Endothelial cell of hepatic sinusoid (primary cell): ENCODE data around the gene CAMK2D.
"Not testable (repeated sequence)": the region's sequence is repeated elsewhere in the genome, so short reads cannot be mapped to it uniquely, and the experiment has no call there.

ENCODE experiments used
- in situ Hi-C: cut with HindIII; loops from 2 replicates; pipeline ENCODE4 v1.10.0; 2017; ENCODE audit warnings: low sequenced_read_pairs

CAMK2D gene

GRCh38 chr4:113733685-113734084 is 27.9 kb downstream of the CAMK2D start:
- in situ Hi-C loops, result no loop called here

- in situ Hi-C loops, result no loop called here
These were observed 28.5 kb downstream of the CAMK2D start for GRCh38 chr4:113732967-113733527.

DNA sequence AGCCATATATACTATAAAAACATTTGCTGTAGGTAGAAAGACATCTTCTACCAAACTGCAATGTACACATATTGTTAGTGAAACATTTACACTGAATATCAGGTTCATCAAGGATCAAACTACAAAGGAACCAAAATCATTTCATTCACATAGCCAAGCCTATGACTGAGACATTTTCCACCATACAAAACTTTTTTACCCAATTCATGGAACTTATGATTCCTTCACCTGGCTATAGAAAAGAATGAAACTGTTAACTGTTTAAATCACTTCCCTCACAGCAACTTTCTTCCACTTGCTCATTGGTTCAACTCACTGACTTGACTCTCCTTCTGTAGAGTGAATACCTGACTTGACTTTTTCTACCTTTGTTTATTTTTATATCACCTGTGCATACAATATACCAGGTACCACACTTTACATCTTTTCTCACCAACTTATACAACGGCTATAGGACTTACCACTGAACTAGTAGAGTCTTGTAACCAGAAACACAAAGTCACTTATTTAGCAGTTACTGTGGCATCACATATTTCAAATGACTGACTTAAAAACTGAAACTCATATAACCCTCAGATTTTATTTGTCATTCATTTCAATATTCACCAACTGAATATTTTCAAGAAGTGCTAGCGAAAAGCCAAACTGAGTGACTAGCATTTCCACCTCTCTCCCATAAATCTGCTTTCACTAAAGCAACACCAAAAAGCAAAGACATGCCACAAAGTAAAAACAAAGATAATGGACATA is 30.9 kb downstream of the CAMK2D start:
- in situ Hi-C loops, result no loop called here

DNA sequence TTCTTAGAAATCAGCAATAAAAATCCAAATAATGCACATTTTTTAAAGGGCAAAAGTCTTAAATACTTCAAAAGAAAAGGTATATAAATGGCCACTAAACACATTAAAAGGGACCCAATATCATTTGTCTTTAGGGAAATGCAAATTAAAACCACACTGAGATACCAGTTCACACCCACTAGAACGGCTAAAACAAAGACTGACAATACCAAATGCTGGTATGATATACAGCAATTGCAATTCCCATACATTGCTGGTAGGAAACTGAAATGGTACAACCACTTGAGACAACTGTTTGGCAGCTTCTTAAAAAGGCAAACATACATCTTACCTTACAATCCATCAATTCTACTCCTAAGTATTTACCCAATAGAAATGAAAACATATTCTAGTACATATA is 33.7 kb downstream of the CAMK2D start:
- in situ Hi-C loops, result no loop called here

GRCh38 chr4:113725963-113726362 is 35.6 kb downstream of the CAMK2D start:
- in situ Hi-C loops, result no loop called here

GRCh38 chr4:113718252-113718651 is 43.3 kb downstream of the CAMK2D start:
- in situ Hi-C loops, result no loop called here

DNA sequence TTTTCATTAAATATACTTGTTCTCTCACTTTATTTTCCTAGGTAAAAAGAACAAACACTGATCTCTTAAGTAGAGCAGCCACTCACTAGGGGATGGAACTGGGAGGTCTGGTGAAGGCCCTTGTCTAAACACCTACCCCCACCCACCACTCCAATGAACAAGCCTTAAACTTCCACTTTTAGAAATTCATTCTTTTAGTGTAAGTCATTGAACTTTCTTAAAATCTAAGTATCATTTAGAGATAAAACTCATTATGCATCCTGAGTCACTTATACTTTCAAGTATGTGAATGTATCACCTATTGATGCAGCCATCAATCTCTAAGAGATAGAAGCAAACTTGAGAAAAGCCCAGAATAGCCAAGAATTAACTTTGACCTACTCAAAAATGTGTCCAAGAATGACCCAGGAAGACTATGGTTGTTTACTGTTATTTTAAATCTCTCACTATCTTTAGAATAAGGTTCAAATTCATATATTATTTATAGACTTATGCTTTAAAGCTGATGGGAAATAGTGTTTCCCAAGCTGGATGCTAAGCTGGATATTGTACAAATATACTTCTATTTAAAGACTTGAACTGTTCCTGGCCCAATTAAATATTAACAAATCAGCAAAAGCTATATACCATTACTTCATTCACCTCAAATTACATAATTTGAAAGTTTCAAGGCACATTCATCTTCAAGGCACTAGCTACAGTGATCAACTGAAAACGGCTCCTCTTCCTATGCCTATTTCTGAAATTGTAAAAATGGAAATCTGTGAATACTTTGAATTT is 49.5 kb downstream of the CAMK2D start:
- in situ Hi-C loops, result no loop called here

- in situ Hi-C loops, result no loop called here
These were observed 53.3 kb downstream of the CAMK2D start for GRCh38 chr4:113708250-113708649.

DNA sequence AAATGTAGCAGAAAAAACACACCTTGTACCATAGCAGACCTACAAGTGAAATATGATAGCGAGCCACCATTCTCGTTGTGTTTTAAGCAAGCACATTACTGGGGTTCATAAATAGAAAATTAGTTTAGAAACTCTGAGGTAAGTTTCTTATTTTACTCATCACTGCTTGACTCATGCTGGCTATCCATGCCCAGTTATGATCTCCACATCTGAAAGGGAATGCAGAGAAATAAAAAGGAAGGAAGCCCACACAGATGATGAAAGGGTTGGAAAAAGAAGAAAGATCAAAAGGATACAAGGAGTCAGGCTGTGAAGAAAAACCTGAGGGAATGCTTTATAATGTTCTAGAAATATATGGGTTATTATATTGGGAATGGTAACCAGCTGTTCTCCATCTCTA is 54.5 kb downstream of the CAMK2D start:
- in situ Hi-C loops, result no loop called here

DNA sequence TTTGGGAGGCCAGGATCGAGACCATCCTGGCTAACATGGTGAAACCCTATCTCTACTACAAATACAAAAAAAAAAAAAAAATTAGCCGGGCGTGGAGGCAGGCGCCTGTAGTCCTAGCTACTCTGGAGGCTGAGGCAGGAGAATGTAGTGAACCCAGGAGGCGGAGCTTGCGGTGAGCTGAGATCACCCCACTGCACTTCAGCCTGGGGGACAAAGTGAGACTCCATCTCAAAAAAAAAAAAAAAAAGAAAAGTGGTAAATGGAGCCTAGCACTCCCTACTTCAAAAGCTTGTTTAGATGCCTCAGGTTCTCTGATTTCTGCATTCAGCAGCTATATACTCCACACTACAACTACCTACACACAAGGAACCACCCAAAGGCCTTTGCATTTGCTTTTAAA is 56.4 kb downstream of the CAMK2D start:
- in situ Hi-C loops, result not testable (repeated sequence)

- in situ Hi-C loops, result not testable (repeated sequence)
These were observed 58.9 kb downstream of the CAMK2D start for GRCh38 chr4:113702596-113702995.

DNA sequence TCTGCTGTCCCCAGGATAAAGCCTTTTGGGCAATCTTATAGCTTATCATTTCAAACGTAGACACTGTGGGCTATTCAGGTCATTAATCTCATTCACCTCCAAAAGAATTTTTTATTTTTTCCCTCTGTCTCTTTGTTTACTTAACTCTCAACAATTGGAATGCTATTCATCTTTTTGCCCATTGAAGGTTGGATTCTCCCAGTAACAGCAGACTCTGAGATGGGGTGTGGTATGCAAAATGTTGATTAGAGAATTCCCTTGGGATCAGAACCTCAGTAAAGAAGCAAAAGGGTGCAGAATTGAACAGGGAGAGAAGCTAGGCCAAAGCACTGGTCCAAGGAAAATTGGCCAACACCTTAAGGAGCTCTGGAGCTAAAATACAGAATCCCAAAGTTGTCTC is 60.4 kb downstream of the CAMK2D start:
- in situ Hi-C loops, result no loop called here

GRCh38 chr4:113700602-113701150 is 60.9 kb downstream of the CAMK2D start:
- in situ Hi-C loops, result no loop called here

DNA sequence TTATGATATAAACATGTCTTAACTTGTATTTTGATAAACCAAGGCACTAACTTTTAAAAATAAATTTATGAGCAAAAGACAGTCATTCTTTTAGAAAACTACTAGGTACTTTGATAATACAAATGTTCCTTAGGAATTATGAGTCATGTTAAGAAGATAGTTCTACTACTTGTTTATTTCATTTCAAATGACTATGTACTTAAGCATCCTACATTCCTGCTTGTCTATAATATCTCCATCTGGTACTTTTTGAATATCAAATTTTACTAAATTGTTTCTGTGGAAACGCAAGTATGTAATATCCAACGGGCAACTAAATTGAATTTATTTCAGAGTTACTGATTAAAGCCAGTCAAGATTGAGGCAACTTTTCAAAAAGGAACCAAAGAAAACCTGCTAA is 61.8 kb downstream of the CAMK2D start:
- in situ Hi-C loops, result no loop called here

- in situ Hi-C loops, result no loop called here
These were observed 64.1 kb downstream of the CAMK2D start for GRCh38 chr4:113697429-113697828.

DNA sequence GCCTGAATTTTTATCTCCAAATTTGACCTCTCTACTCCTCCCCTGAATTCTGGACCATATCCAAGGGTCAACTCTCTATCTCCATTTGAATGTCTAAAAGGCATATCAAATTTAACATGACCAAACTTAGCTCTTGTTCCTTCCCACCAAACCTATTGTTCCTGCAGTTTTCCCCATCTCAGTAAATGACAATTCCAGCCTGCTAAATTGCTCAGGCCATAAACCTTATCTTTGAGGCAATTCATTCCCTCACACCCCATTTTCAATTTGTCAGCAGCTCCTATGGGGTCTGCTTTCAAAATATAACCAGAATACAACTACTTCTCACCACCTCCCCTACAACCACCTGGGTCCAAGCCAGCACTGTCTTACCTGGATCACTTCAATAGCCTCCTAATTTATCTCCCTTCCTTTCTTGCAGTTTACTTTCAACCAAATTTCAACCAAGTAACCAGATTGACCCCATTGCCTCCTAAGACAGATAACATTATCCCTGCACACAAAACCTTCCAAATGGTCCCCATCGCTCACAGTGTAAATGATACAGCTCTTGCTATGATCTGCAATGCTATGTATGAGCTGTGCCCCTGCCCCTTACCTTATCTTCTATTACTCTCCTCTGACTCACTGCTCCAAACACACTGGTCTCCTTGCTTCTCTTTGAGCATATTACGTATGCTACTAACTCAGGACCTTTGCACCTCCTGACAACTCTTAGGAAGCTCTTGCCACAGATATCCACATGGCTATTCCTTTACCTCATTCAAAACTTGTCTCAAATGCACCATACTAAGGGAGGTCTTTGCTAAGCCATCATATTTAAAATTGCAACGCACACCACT is 66.0 kb downstream of the CAMK2D start:
- in situ Hi-C loops, result no loop called here

GRCh38 chr4:113694008-113694407 is 67.5 kb downstream of the CAMK2D start:
- in situ Hi-C loops, result no loop called here

DNA sequence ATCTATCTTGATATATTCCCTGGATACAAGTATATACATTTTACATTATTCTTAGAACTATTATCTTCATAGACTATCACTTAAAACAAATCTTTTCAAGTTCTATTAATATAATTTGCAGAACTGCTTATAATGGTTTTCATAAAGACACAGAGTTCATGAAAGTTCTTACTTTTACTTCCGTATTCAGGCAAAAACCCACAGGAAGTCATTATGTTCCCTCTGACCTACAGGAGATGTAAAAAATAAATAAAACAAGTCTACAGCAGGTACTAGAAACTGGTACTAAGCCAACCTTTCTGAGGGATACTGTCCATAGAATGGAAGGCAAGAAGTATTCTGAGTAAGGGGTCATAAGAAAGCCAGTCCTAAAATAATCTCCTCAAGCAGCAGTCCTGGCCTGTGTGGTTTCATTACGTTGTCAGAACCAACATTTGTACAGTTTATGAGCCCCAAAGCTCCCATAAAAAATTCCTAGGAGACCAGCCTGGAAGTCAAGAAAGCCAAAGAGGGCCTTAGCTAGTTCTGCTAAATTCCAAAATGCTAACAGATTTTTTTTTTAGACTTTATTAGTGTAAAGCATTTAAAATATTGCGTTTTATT is 68.6 kb downstream of the CAMK2D start:
- in situ Hi-C loops, result no loop called here

DNA sequence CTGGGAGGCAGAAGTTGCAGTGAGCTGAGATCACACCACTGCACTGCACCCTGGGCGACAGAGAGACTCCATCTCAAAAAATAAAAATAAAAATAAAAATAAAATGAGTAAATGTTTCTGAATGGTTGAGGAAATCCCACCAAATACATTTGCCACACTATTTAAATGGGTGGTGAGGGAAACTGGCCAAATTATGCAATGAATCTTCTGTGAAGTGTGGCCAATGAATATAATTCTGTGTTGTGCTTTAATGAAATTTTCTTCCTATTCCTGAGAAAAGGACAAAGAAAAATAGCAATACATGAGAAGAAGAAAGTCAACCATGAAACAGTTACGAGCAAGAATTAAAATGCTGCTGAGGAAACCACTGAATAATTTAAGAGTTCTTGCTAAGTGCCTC is 69.9 kb downstream of the CAMK2D start:
- in situ Hi-C loops, result no loop called here

DNA sequence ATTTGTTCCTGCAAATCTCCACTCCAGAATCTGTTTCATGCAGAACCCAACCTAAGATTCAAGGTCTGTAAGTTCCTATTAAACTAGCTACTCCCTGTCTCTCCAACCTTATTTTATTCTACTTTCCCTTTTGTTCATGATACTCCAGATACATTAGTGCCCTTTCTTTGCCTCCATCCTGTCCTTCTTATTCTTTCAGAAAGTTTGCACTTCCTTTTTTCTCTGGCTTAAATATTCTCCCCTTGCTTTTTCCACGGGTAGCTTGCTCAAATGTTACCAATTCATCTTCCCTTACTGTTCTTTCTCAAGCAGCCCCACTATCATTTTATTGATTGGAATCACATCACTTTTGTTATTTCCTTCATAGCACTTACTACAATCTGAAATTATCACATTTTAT is 72.1 kb downstream of the CAMK2D start:
- in situ Hi-C loops, result no loop called here
